HG03439 (cell line): ENCODE data around the gene IL17RB.
A peak's percentile ranks its signal among the peaks of the same experiment; 100 is the strongest.

Source experiments
- ATAC-seq: cut with Tn5 transposase; IDR thresholded peaks from one replicate; pipeline ENCODE4 v1.9.1; 2021; ENCODE audit warnings: mild to moderate bottlenecking, moderate library complexity; ENCODE audit not compliant: unreplicated experiment

The IL17RB gene

DNA sequence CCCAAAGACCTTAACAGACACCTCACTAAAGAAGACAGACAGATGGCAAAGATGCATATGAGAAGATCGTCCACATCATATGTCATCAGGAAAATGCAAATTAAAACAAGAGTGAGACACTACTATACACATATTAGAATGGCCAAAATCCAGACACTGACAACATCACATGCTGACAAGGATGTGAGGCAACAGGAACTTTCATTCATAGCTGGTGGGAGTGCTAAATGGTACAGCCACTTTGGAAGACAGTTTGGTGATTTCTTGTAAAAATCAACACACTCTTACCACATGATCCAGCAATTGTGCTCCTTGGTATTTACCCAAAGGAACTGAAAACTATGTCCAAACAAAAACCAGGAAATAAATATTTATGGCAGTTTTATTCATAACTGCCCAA lies 17.8 kb upstream of the IL17RB start:
- no peak for ATAC-seq

DNA sequence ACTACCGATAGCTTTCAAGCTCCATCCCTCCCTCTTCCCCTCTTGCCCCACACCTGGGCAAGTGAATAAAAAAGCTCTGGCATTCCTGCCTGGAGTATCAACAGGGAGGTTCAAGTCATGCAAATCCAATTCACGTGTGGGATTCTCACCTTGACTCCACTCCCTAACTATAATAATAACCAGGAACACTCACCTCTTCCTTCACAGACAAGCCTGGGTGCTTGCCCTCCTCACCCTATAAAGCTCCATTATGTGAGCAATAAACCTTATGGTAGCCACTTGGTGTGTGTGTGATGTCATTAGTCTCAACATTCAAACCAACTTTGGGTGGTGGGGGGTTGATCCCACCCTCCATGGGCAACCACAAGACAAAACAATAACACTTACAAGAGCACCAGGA lies 16.8 kb upstream of the IL17RB start:
- ATAC-seq = no peak

DNA sequence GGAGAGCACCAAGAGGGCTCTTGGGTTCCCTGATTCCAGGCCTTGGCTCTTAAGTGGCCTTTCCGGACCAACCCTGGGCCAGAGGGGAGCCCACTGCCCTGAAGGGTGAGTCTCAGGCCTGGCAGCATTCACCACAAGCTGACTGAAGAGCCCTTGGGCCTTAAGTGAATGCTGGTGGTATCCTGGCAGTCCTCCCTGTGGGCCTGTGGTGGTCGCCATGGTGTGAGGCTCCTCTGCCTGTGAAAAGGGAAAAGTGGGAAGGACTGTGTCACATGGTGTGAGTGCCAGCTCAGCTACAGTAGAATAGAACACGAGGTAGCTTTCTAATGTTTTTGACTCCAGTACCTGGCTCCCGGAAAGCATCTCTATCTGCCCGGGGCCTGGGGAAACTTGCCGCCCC lies 15.4 kb upstream of the IL17RB start:
- ATAC-seq = no peak

DNA sequence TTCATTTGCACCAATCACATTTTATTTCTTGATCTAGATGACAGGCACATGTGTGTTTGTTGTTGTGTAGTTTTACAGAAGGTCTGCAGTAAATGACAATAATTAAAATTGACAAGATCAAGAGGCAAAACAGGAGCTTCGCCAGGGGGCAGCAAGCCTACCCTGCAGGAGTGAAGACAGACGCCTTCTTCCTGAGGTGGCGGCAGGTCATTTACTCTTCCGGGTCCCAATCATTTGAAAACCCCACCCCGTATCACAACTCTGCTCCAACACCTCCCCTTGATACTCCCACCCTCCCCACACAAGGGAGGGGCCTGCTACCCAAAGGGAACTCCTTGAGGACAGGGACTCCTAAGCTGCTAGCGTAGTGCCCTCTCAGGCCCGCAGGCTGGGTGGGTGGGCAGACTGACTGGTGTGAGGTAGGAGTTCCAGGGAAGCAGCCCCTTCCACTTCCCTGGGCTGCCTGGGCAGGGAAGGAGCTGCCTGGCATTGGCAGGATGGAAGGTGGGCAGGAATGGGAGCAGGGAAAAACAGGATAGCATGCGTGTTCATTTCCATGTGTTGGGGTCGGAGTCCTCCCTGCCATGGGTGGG lies 13.2 kb upstream of the IL17RB start:
- ATAC-seq = no peak

DNA sequence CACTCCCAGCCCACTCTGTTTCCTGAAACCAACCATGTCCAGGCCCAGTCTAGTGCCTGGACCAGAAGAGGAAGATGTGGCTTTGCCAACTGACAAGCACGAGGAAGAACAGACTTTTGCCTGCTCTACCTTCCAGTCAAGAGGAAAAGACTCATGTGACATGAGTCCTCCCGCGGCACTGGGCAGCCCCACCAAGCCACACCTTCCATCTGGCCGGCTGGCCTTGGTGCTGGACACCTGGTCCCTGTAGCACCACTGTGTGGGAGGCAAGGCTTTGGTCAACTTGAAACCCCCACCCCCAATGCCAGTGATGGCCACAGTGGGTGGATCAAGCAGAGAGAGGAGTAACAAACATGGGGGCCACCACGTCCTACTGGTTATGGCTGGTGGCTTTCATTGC lies 12.7 kb upstream of the IL17RB start:
- no peak for ATAC-seq

DNA sequence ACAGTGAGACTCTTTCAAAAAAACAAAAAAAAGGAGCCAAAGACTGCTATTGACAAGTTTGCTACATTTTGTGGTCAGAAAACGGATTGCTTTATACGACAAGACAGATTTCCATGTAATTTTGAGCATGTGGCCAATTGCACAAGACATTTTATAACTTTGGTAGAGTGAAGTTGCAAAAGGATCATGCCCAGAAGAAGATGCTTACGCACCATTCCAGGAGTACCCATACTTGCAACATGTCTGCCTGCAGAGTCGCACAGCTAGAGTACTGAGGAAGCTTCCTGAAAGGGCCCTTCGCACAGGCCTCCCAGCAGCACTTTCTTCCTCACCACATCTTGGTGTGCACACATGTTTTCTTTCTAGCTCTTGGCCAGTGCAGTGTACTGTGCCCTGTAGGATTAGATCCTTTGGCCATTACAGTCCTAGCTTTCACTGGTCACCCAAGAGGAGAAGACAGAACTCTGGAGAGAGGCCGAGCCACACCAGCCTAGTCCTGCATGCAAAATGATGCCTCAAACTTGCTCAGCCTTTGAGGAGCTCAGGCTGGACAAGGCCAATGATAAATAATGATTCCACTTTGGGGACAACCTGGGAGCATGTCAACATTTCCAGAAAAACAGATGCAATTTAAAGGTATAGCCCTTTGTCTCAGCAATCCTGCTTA lies 11.8 kb upstream of the IL17RB start:
- no peak for ATAC-seq

DNA sequence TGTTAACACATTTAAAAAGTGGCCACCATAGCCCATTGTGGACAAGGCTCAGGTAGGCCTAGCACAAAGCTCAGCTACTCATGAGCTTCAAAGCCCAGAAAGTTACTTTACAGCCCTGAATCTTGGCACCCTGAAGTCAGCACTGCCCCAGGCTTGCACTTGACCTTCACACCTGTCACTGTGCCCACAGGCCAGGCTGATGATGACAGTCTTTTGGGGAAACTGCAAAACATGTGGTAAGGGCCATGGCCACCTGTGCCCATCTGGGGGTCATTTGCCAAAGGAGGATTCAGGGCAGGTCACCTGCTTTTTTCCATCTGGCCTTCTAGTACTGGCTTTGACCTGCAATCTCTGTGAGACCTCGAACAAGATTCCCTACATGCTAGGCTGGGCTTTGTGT lies 11.1 kb upstream of the IL17RB start:
- no peak for ATAC-seq

DNA sequence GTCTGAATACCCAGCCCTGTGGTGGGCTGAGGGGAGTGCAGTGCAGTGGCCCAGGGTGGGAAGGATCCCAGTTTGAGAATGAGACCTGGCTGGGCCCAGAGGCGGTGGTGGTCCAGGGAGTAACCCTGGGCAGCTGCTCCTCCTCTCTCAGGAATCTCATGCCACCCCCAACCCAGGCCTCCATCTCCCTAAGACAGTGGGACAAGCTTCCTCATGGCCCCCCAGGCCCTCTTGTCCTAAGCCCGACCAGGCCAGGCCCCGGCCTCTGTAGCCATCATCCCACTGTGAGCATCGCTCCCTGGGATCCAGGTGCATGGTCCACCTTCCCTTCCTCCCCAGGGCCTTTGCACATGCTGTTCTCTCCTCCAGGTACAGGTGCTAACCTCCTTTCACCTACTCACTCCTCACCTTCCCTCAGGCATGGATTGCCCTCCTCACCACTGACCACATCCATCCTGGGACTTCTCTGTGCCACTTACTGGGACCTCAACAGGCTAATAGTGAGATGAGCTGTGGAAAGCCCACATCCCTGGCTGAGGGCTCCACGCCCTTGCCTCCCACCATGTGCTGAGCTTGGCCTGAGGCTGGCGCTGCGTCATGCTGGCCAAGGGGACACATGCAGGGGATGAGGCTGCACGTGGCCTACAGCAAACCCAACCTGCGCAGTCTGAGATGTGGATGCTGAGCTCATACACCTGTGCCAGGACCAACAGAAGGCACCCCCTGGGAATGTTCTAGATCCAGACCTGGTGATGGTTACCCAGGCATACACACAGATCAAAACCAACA lies 10.1 kb upstream of the IL17RB start:
- no peak for ATAC-seq

DNA sequence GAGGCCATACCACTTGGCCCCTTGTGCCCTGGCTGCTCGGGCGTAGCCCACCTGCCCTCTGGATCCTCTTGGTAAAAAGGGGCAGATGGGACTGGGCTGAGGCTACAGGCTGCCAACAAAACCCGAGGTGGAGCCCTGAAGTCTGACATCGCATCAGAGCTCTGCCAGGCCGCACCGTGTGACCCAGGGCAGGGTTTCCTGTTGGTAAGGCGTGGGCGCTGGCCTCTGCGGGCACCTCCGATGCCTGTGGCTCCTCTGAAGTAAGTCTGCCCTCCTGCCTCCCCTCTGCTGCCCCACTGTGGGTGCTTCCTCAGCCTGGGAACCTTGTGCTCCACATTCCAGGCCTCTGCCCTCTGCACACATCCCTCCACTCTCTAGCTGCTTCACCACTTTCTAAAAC lies 9.0 kb upstream of the IL17RB start:
- no peak for ATAC-seq

DNA sequence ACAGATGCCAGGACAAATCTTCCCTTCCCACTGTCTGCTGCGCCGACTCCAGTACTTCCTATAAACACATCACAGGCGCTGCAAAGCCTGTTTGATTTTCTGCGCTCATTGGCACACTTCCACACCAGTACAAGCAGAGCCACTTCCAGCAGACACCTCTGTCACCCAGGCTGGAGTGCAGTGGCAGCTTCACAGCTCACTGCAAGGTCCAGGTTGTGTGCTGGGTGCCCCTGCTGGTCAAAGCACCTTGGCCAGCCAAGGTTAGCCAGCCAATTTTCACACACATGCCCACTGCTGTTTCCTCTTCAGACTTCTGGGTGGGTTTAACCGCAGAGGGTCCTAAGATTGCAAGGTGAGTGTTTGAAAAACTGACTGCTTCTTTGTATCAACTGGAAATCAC lies 5.1 kb upstream of the IL17RB start:
- no peak for ATAC-seq

DNA sequence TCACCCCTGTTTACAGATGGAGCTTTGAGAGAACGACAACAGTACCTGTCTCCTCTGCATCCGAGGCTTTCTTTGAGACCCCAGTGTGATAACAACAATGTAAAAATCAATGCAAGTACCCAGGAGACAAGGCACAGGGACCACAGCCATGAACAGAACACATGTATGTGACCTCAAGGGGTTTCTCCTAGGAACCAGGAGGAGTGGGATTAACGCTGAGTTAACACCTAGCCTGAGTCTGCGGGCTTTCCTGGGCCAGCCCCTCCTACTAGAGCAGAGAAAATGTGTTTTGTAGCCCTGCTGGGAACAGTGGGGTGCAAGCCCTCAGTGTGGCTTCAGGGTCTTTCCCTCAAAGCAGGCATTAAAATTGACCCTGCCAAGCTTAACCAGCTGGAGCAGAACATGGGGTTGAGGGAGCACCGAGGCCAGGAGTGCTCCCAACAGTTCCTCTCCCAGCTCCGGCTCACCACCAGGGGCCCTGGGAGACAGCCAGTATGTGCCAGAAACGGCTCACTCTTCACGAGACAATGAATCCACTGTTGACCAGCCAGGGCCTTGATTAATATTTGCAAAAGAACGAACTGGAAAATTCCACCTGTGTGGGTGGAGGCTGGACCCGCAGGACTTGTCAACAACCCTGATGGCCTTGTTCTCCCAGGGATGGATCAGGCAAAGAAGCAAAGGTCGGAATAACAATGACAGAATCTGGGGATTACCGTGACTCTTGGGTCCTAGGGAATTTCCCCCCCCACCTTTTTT lies 3.8 kb upstream of the IL17RB start:
- ATAC-seq = no peak

DNA sequence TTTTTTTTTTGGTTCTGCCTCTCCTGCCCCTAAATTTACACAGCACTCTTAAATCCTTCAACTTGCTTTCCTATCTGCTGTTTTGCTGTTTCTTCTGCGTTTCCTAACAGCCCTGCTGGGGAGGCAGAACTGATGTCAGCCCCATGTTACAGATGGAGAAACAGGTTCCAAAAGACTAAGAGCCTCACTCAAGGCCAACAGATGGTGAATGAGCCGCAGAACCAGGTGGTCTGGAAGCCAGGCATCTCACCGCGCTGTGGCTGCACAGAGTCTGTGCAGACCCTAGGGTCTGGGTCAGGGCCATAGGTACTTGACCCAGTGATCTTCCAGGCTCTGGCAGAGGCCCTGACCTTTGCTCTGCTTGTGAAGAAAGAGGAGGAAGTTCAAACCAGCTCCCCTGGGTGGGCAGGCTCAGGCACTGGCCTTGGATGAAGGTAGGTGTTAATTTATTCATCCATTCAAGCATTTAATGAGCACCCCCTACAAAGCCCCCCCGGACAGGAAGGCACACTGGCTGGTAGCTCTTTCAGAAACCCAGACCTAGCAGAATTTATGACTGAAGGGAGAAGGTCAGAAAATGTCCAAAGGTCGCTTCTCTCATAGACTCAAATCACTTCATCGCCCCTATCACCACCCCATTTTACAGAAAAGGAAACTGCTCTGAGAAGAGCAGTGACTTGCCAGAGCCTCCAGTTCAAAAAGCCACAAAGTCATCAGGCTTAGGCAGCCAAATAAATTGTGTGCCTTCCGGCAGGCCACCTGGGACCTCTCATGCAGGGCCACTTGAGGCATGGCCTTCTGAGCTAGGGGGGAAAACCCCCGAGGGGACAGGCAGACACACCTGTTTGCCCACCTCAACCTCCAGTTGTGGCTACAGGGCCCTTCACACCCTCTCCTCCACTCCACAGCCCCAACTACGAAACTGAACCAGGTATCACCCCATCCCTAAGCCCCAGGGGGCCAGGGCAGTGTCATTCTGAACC lies 2.9 kb upstream of the IL17RB start:
- ATAC-seq = no peak

DNA sequence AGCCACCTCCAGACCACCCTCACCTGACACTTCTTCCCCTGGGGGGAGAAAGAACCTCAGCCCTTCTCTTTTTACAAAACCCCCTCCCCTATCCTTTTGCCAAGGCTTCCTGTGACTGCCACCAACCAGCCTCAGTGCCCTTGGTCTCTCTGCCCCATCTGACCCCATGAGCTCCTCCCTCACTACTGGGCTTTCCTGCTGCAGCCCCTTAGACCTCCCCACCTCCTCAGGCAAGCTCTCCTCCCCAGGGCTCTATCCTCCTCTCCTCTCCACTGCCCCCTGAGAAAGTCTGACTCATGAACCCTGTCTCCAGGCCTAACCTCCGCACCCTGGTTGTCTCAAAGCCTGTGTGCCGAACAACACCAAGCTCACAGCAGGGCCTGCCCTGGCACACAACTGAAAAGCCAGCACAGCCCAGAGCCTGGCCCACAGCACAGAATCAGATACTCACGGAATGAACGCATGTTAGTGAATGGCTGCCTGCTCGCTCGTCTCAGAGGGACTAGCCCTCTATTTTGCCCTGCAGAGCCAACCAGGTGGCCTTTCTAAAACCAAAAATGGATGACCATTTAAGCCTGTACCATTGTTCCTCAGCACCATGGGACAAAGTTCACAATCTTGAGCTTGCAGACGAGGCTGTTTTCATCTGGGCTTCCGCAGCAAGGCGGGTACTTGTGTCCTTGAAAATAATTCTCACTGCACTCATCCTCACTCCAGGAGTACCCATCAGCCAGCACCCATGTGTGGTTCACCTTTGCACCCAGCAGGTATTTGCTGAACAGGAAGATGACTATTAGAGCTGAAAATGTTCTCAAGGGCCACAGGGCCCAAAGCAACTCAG lies 1.9 kb upstream of the IL17RB start:
- ATAC-seq = no peak

DNA sequence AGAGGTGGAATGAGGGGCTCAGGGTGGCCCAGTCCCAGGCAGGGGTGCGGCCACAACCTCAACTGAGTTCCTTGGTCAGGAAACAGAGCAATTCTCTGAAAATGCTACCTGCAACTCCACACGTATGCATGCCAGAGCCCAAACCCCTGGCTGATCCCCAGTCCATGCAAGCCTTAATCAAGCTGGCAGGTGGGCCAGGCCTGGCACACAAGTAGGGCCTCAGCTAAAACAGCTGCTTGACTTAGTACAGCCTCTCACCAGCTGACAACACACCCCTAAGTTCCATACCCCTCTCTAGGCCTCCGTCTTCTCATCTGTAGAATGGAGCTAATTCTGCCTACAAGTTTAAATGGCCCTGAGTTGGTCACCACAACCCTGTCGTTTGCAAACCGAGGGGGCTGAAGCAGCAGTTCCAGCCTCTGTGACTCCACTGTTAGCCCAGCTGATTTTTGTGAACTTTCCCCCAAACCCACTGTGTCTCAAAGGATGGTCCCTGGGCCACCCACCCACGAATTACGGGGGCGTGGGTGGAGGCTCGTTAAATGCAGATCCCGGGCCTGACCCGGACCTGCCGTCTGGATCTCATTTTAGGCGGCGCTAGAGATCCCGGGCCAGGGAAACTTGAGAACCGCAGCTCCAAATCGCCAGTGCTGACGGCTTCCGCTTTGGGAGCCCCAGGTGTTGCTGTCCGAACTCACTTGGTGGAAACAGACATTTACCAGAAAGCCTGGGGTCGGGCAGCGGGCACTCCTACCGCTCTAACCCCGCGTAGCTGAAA lies 1.1 kb upstream of the IL17RB start:
- peak; percentile 22 for ATAC-seq

DNA sequence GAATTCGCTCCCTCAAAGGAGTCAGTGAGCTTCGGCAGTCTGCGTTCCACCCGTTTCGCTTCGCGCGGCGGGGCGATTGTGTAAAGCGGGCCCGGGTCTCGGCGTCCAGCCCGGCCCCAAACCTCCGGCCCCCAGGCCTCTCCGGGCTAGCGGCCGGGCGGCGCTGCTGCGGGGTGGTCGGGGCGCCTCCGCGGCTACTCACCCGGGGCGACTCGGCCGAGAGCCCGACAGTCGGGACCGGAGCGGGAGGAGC lies 561 bp upstream of the IL17RB start:
- peak; percentile 20 for ATAC-seq

DNA sequence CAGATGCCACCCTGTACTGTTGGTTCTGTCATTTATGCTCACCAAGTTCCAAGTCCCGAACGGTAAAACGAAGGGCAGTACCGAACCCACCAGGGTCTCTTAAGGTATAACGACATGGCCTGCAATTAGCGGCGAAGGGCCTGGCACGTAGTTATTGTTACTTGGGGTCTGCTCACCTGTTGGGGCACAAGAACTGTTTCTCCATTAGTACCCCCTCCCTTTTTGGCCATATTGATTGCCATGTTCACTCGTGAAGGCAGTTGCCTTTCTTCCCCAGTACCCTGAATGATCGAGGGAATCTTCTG lies 435 bp downstream of the IL17RB start:
- no peak for ATAC-seq

DNA sequence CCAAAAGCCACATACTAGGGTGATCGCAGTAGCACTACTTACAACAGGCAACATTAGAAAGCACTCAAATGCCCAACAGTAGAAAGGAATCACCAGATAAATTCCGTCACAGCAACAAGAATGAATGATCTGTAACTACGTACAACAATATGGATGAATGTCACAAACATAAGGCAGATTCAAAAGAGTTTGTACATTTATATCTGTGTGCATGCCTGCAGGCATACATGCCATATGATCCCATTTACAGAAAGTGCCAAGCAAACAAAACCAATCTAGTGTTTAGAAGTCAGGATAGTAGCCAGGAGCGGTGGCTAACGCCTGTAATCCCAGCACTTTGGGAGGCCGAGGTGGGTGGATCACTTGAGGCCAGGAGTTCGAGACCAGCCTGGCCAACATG lies 3.5 kb downstream of the IL17RB start:
- no peak for ATAC-seq

DNA sequence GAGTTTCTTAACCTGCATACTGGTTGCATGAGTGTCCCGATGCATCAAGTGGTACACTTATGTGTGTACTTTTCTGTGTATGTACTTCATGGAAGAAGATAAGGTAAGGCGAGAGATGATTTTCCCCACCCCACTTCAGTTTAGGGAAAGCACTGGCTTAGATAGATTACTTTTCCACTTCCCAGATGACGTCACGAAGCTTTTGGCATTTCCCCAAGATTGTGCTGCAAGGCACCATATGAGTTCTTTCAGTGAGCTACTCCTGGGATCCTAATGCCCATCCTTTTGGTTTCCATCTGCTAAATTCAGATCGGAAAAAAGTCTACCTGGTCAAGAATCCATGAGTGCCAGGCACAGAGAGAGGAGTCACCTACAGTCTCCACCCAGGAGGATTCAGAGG lies 4.5 kb downstream of the IL17RB start:
- ATAC-seq = no peak

DNA sequence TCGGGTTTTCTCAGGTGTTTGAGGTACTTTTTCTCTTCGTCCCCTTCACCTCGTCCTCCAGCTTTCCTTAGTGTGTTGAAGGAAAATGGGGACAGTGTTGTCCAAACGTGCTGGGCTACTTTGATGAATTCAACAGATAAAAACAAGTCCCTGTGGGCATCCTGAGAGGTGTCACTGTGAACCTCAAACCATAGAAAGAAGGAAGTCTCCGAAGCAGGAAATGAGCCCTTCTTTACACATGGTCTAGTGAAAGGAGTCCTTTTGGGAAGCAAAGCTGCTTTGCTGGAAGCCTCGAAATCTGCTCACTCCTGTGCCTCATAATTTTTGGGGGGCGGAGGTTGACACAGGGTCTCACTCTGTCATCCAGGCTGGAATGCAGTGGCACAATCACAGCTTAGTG lies 10.6 kb downstream of the IL17RB start:
- no peak for ATAC-seq
